ENCODE measurements around the gene TMEM106A.

- TF ChIP-seq POLR2A (IDR thresholded peaks at IDR 0.05) (no peak), CTCF (IDR thresholded peaks at IDR 0.05) (no peak)
Observed at GRCh38 chr17:43215341-43215740, 3.7 kb downstream of the TMEM106A start.
